Measurements from ENCODE around the gene OPA1. TPM values are rescaled to one million over a fixed set of nuclear protein-coding genes. Genes with fewer than 3 reads are reported as not detected.

OPA1 gene
- total RNA-seq, 1 experiment from 2014 or later = 93.8 TPM

GRCh38 chr3:193744048-193744821, 151.2 kb downstream of the OPA1 start:
- peak overlapping the region; percentile 10; the same call in 1 of the 2 replicates for H3K4me2 ChIP-seq (ENCODE audit: low read length)
- TF ChIP-seq EZH2 (IDR thresholded peaks at IDR 0.05; ENCODE audit: low read length, unreplicated experiment) = no peak
- no peaks in the 10 kb centered on the region for H3K79me2 ChIP-seq (ENCODE audit: low read length)
- H3K9me3 ChIP-seq (ENCODE audit: low read length) = no peaks in the 10 kb centered on the region
- H3K9ac ChIP-seq (ENCODE audit: low read length) = no peak overlapping the region
- ChIA-PET CTCF (no interaction called here), POLR2A (ENCODE audit: unreplicated experiment) (no interaction called here)
- DNase-seq = peak; percentile 6
- H3K36me3 ChIP-seq (ENCODE audit: low read depth, low read length) = no peaks in the 10 kb centered on the region
- H2AFZ ChIP-seq (ENCODE audit: low read length) = 0 out of 2 replicates have a peak overlapping the region, but pooled peaks have one; percentile 37
- no peaks in the 10 kb centered on the region for H4K20me1 ChIP-seq (ENCODE audit: low read length)
- no peak overlapping the region for H3K27ac ChIP-seq (ENCODE audit: low read length)
- peaks cover 4% of the 10 kb centered on the region; the same call in 1 of the 2 replicates for H3K4me1 ChIP-seq (ENCODE audit: insufficient read depth, low read length)
- no peaks in the 10 kb centered on the region for H3K27me3 ChIP-seq (ENCODE audit: low read length)
- no peak overlapping the region for H3K4me3 ChIP-seq (ENCODE audit: low read length)
- no peak for ATAC-seq
- no peaks in the 10 kb centered on the region for H3K9me2 ChIP-seq (replicated peaks; ENCODE audit: low read length)
- no TSS peak for BruUV-seq (replicated peaks)
- no peaks in the 10 kb centered on the region for H3F3A ChIP-seq (ENCODE audit: low read length, unreplicated experiment)
- intact Hi-C loops (cut with micrococcal nuclease) = no loop called here

GRCh38 chr3:193744822-193745684, 152.0 kb downstream of the OPA1 start:
- intact Hi-C loops (cut with micrococcal nuclease) = no loop called here
- ChIA-PET CTCF (no interaction called here), POLR2A (ENCODE audit: unreplicated experiment) (no interaction called here)
- Histone ChIP-seq H3K9me2 (replicated peaks; ENCODE audit: low read length) (no peaks in the 10 kb centered on the region), H2AFZ (ENCODE audit: low read length) (no peak overlapping the region), H3K79me2 (ENCODE audit: low read length) (no peaks in the 10 kb centered on the region), H3F3A (ENCODE audit: low read length, unreplicated experiment) (no peaks in the 10 kb centered on the region), H3K27ac (ENCODE audit: low read length) (no peak overlapping the region), H3K9ac (ENCODE audit: low read length) (no peak overlapping the region), H3K36me3 (ENCODE audit: low read depth, low read length) (no peaks in the 10 kb centered on the region), H3K9me3 (ENCODE audit: low read length) (no peaks in the 10 kb centered on the region), H3K4me1 (ENCODE audit: insufficient read depth, low read length) (peaks cover 4% of the 10 kb centered on the region; the same call in 1 of the 2 replicates), H4K20me1 (ENCODE audit: low read length) (no peaks in the 10 kb centered on the region), H3K27me3 (ENCODE audit: low read length) (no peaks in the 10 kb centered on the region), H3K4me2 (ENCODE audit: low read length) (no peak overlapping the region), H3K4me3 (ENCODE audit: low read length) (no peak overlapping the region)
- BruUV-seq (replicated peaks) = no TSS peak
- ATAC-seq (no peak), DNase-seq (no peak)
- no peak for TF ChIP-seq CTCF (conservative IDR thresholded peaks at IDR 0.05; ENCODE audit: low read depth, low read length)
- no peak for TF ChIP-seq EZH2phosphoT487 (IDR thresholded peaks at IDR 0.05; ENCODE audit: borderline replicate concordance, low read length)

GRCh38 chr3:193746832-193747231, 153.8 kb downstream of the OPA1 start:
- DNase-seq (no peak), ATAC-seq (no peak)
- no peak overlapping the region for H3K4me3 ChIP-seq (ENCODE audit: low read length)
- no peaks in the 10 kb centered on the region for H3K36me3 ChIP-seq (ENCODE audit: low read depth, low read length)
- BruUV-seq (replicated peaks) = no TSS peak
- no peaks in the 10 kb centered on the region for H3F3A ChIP-seq (ENCODE audit: low read length, unreplicated experiment)
- no peak overlapping the region for H3K27ac ChIP-seq (ENCODE audit: low read length)
- H2AFZ ChIP-seq (ENCODE audit: low read length) = no peak overlapping the region
- H3K9me2 ChIP-seq (replicated peaks; ENCODE audit: low read length) = no peaks in the 10 kb centered on the region
- H3K27me3 ChIP-seq (ENCODE audit: low read length) = no peaks in the 10 kb centered on the region
- TF ChIP-seq CTCF (conservative IDR thresholded peaks at IDR 0.05; ENCODE audit: low read depth, low read length) (no peak), EZH2phosphoT487 (IDR thresholded peaks at IDR 0.05; ENCODE audit: borderline replicate concordance, low read length) (no peak), EZH2 (IDR thresholded peaks at IDR 0.05; ENCODE audit: low read length, unreplicated experiment) (no peak)
- peaks cover 4% of the 10 kb centered on the region; the same call in 1 of the 2 replicates for H3K4me1 ChIP-seq (ENCODE audit: insufficient read depth, low read length)
- intact Hi-C loops (cut with micrococcal nuclease) = no loop called here
- ChIA-PET POLR2A (ENCODE audit: unreplicated experiment) (no interaction called here), CTCF (no interaction called here)
- H4K20me1 ChIP-seq (ENCODE audit: low read length) = no peaks in the 10 kb centered on the region
- no peak overlapping the region for H3K9ac ChIP-seq (ENCODE audit: low read length)
- no peaks in the 10 kb centered on the region for H3K9me3 ChIP-seq (ENCODE audit: low read length)
- H3K79me2 ChIP-seq (ENCODE audit: low read length) = no peaks in the 10 kb centered on the region
- H3K4me2 ChIP-seq (ENCODE audit: low read length) = no peak overlapping the region

Other genes starting within 250 kb of the OPA1 start
- not detected in 2 replicates for gene ATP13A5, start 214.5 kb upstream of the OPA1 start, total RNA-seq (2014; rRNA removed)
- not detected in 2 replicates for gene ATP13A4, start 38.3 kb upstream of the OPA1 start, total RNA-seq (2014; rRNA removed)